NCI-H2227 treated with DMSO at 0.1 percent for 48 hours (cell line): ENCODE data around the gene EFNA5.

ENCODE experiments used
- DNase-seq: peaks from one replicate; lab custom pipeline; 2025; lab: John Stamatoyannopoulos, UW

Gene EFNA5

GRCh38 chr5:107570805-107571531 is 99.8 kb downstream of the EFNA5 start:
- no peak for DNase-seq

DNA sequence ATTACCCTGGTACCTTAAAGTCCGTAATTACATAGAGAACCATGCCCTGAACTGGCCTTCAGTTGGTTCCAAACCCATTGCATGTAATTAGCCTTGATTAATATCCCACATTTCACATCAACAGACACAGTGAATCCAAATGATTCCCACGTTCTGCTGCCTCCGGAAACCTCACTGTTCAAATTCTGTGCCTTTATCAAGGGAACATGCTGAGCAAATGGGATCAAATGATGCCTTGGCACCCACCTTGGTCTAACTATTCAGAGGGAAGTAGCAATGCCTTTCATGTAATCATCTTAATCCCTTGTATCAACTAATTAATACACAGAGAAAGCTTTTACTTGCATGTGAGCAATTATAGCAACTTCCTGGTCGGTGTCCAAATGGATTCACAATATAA is 100.6 kb downstream of the EFNA5 start:
- DNase-seq: no peak

GRCh38 chr5:107567901-107568671 is 102.7 kb downstream of the EFNA5 start:
- DNase-seq: no peak

GRCh38 chr5:107566986-107567385 is 103.8 kb downstream of the EFNA5 start:
- DNase-seq: no peak

DNA sequence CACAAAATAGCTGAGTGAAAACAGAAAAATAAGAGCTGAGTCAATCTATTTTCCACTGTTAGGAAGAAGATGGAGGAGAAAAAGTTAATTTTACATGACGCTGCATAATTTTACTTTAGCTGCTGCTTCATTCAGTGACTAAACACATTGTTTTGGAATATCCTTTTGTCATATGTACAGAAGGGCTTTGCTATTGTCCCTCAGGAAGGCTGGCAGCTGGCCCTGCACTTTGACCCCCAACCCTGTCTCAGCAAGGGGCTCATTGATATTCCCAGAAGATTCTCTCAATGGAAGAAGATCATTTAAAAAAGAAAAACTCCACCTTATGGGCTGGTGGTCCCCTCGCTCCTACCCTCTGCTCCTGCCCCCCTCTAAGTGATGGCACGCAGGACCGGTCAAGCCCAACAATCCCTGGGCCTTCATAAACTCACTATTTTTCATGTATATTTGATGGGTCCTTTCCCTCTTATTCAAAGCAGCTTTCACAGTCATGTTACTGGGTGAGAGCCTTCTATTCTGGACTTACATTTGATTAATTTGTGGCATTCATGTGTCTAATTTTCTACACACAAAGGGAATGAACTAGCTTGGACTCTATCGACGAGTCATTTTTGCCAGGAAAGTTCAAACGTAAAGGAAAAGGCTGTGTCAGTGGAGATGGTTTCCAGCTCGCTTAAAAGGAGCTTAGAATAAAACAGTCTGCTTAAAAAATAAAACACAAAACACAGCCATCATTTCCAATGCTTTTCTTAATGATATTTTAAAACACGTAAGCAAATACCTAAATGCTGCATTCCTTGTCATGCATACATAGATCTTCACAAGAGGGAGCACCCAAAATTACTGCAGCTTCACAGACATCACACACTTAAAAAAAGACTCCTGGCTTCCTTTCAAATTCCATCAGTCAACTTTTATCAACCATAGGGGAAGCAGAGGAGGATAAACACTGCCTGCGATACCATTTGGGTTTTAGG is 104.7 kb downstream of the EFNA5 start:
- no peak for DNase-seq

DNA sequence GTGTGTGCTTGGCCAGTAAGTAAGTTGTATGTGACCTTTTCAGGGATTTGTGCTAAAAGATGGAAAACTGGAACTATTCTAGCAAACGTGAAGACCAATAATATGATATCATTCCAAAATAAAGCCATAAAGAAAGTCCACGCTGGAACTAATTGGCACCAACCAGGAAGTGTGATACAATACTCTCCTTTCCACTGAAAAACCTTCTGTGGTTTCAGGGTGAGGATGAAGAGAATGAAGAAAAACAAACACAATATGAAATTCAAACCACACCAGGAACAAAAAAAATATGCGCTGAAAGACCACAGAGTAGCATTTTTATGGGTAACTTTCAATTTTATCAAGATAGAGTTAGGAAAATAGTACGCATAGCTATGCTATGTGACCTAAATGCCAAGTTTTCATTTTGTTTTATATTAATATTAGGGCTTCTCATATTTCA is 105.8 kb downstream of the EFNA5 start:
- DNase-seq: no peak

DNA sequence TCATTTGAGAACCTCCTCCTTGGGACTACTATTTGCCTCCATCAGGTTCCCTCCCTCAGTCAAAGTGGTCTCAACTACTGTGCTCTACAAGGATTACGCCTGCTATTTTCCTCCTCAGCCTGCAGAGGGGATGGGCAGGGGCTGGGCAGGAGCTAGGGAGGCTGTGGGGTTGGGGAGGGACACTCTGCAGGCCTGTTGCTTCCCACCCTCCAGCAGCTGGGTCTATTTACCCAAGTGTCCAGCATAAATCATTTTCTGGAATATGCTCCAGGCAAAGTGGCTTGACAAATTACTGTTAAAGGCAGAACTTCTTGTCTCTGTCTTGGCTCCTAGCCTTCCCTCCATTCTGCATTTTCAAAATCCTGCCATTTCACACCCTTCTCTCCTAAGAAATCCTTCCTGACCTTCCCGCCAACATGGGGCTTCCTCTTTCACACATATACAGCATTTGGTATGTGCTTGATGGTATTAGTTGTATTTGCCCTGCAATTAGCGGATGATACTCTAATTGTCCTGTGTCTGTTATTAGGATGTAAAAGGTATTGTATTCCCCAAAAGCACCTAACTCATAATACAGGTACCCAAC is 106.7 kb downstream of the EFNA5 start:
- no peak for DNase-seq

- no peak for DNase-seq
Measured at GRCh38 chr5:107560377-107560776, 110.4 kb downstream of the EFNA5 start.

DNA sequence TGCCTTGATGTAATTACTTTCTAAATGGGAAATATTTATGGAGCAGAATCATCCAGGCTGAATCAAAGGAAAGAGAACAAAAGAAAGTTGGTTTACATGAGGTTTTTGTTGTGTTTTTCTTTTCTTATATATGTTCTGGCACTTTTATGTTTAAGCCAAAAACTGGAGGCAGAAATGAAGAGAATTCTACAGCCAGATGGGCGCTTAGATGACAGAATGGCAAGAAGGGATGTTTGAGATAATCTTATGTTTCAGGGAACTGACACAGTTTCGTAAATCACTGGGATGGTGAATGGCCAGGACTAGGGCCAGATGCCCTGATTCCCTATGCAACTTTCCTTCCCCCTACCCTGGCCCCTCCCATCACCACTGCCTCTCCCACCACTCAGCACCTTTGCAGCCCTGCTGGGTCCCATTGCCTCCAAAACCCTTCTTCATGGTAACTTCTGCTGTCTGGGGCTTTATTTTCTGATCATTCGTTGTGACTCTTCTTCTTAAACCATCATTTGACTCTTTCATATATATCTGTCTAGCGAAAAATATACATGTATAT is 111.8 kb downstream of the EFNA5 start:
- no peak for DNase-seq

GRCh38 chr5:107557051-107557658 is 113.6 kb downstream of the EFNA5 start:
- no peak for DNase-seq

DNA sequence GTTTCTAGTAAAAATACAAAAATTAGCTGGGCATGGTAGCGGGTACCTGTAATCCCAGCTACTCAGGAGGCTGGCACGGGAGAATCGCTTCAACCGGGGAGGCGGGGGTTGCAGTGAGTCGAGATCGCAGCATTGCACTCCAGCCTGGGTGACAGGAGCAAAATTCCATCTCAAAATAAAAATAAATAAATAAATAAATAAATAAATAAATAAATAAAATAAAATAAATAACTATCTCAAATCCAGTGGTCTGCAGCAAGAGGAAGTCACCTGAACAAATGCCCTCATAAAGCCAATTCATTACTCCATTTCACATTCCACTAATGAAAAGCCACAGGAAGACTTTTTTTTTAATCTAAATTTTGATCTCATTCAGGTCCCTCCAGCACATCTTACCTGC is 114.2 kb downstream of the EFNA5 start:
- DNase-seq: no peak

DNA sequence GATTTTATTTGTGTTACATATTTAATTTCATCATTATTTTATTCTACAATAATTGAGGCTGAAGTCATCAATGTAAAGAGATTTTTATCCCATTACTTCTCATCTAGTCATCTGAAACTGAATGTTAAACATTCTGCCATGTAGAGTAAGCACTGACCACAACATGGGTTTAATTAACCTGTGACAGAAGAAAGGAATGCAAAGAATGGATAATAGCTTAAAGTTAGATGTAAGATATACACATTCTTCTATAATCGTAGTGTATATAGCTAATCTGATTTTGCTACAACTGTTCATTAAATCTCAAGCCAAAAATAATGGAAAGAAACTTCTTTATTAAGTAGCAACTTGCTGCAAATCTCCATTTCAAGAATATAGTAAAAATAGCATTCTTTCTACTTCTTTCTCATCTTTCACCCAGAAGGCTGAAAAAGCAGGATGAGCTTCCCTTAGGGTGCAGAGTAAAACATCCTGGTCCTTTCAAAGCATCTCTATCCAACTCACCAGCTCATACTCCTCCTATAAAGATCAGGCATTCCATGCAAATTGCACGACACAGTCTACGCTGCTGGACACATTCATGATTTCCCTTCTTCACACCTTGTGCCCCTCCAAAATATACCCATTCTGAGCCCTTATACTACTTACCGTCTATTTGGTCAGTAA is 115.2 kb downstream of the EFNA5 start:
- no peak for DNase-seq

GRCh38 chr5:107554776-107555424 is 115.8 kb downstream of the EFNA5 start:
- DNase-seq: no peak

DNA sequence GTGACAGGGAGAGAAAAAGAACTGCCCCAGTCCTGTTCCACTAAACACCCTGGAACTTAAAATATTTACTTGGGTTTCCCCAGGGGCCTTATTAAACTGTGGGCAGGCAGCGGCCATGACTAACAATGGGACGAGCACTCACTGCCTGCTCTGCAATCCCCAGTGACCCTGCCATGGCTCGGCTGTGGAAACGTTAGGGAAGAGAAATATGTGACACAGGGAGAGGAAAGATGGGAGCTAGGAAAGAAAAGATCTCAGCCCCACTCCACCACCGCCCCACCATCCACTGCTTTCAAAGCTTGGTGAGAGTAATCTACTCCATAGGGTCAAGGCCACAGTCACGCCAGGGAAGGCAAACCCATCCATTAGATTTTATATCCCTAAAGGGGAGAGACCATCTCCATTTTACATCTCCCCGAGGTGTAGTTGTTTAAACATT is 117.6 kb downstream of the EFNA5 start:
- peak; percentile 59 for DNase-seq

DNA sequence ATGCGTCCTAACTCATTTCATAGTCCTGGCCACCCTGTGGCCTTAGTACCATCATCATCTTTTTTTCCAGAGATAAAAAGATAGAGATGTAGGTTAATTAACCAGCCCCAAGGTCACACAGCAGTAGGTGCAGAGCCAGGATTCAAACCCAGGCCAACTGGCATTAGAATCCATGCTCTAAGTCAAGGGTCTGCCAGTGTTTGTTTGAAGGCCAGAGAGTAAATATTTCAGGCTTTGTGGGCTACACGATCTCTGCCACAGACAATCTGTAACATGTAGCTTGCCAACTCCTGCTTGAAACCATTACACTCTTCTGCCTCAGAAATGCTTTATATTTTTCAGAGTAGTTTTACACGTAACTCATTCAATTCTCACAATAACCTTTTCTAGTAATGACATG is 119.6 kb downstream of the EFNA5 start:
- DNase-seq: no peak

DNA sequence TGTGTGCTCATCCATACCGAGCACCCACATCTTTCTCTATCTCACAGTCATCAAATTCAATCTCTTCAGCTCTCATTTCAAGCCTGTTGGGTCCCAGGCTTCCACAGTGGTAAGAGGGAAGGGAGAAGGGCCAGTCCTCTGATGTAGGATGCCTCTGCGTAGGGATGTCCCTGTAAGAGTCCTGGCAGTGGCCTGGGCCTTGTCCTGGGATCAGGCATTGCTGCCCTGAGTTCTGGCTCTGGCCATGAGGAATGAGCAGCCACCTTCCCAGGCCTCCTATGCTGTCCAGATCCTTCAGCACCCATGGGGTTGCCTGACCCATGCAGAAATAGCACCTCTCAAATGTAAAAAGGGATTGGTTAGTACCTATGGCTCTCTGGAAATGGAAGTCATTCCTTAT is 121.2 kb downstream of the EFNA5 start:
- no peak for DNase-seq

DNA sequence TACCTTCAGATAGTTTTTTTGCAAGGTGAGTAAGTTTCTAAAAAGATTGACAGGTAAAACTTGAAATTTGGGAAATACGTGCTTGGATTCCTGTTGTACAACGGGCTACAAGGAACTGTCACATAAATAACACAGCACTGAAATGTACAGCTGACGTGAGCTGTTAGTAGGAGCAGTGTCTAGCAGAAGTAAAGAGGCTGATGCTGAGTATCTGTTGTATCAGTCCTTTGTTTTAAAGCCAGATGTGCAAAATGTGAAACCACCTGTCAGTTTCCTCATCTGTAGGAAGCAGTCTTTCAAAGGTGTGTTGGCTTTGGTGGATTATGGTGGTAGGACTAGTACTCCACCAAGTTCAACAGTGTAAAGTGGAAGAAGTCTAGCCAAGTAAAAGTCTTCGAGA is 122.3 kb downstream of the EFNA5 start:
- DNase-seq: no peak

GRCh38 chr5:107546719-107547118 is 124.0 kb downstream of the EFNA5 start:
- DNase-seq: no peak

- DNase-seq: no peak
Measured at GRCh38 chr5:107545486-107545885, 125.3 kb downstream of the EFNA5 start.

DNA sequence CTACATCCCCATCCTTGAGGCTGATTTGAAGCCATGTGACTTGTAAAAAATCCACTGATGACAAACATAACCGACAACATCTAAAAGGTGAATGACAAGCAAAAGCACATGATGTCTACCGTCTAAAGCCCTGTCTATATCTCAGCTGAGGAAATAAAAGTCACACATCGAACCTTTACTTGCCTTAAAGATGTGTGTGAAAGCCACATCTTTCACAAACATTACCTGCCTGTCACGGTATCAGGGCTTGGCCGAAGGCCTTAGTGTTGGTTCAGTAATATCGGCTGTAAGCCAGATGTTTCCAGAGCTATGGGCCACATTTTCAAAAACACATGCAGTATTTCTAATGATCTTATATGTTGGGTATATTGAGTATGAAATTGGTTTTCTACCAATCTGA is 125.8 kb downstream of the EFNA5 start:
- DNase-seq: no peak
